GM23248 (cell line): Measurements from ENCODE around the gene PIRT. TPM values are rescaled to one million over a fixed set of nuclear protein-coding genes. Genes with fewer than 3 reads are reported as not detected.

Experiments
- DNase-seq: peaks from one replicate; pipeline ENCODE4 v3.0.0-alpha.2; 2015
- H2AFZ ChIP-seq: fragments of 200-600 bp; sonication (generic); 2 replicates; pipeline ENCODE4 v1.6.1; 2016; ENCODE audit warnings: antibody characterized with exemption
- H3F3A ChIP-seq: fragments of 200-600 bp; sonication (generic); 2 replicates; pipeline ENCODE4 v1.6.1; 2016; ENCODE audit warnings: mild to moderate bottlenecking, antibody characterized with exemption, mixed run types; ENCODE audit not compliant: insufficient read depth
- H3K27ac ChIP-seq: fragments of 200-600 bp; sonication (generic); 2 replicates; pipeline ENCODE4 v1.5.1; 2016; ENCODE audit warnings: mild to moderate bottlenecking
- H3K27me3 ChIP-seq: fragments of 200-600 bp; sonication (generic); replicated peaks from 2 replicates; pipeline ENCODE4 v1.6.1; 2016; ENCODE audit warnings: mild to moderate bottlenecking; ENCODE audit not compliant: insufficient read depth
- H3K36me3 ChIP-seq: fragments of 200-600 bp; sonication (generic); 2 replicates; pipeline ENCODE4 v1.6.1; 2016; ENCODE audit warnings: low read depth, mild to moderate bottlenecking
- H3K4me1 ChIP-seq: fragments of 200-600 bp; sonication (generic); 2 replicates; pipeline ENCODE4 v1.6.1; 2016; ENCODE audit warnings: mild to moderate bottlenecking; ENCODE audit not compliant: insufficient read depth
- H3K4me2 ChIP-seq: fragments of 200-600 bp; sonication (generic); one replicate; pipeline ENCODE4 v1.6.1; 2016; ENCODE audit warnings: mild to moderate bottlenecking; ENCODE audit not compliant: unreplicated experiment
- H3K4me3 ChIP-seq: fragments of 200-600 bp; sonication (generic); 2 replicates; pipeline ENCODE4 v1.5.1; 2016; ENCODE audit warnings: mild to moderate bottlenecking
- H3K79me2 ChIP-seq: fragments of 200-600 bp; sonication (generic); 2 replicates; pipeline ENCODE4 v1.6.1; 2016; ENCODE audit warnings: mild to moderate bottlenecking; ENCODE audit not compliant: insufficient read depth
- H3K9ac ChIP-seq: fragments of 200-600 bp; sonication (generic); 2 replicates; pipeline ENCODE4 v1.6.1; 2016; ENCODE audit warnings: mild to moderate bottlenecking
- H3K9me2 ChIP-seq: fragments of 200-600 bp; sonication (generic); 2 replicates; pipeline ENCODE4 v1.6.1; 2016; ENCODE audit warnings: mixed run types, mild to moderate bottlenecking, moderate library complexity; ENCODE audit not compliant: insufficient read depth
- H3K9me3 ChIP-seq: fragments of 200-600 bp; sonication (generic); one replicate; pipeline ENCODE4 v1.6.1; 2017; ENCODE audit warnings: low read depth
- H4K20me1 ChIP-seq: fragments of 200-600 bp; sonication (generic); 2 replicates; pipeline ENCODE4 v1.6.0; 2016; ENCODE audit not compliant: insufficient read depth
- EZH2 ChIP-seq: fragments of 200-600 bp; sonication (generic); IDR thresholded peaks from 2 replicates; pipeline ENCODE4 v1.6.1; 2018; ENCODE audit warnings: antibody characterized with exemption, mild to moderate bottlenecking; ENCODE audit not compliant: insufficient read depth, poor library complexity, severe bottlenecking
- EZH2phosphoT487 ChIP-seq: fragments of 200-600 bp; sonication (generic); IDR thresholded peaks from 2 replicates; pipeline ENCODE4 v1.6.1; 2018; ENCODE audit warnings: antibody characterized with exemption, moderate library complexity, mild to moderate bottlenecking, low read depth; ENCODE audit not compliant: insufficient read depth
- WGBS, 2 experiments: methylation state at CpG; one replicate each; pipeline ENCODE4 v1.1.6; 2015 to 2017; ENCODE audit warnings: low lambda C conversion rate in 2 of 2, low coverage in 1 of 2; ENCODE audit errors: missing lambda C conversion rate in 2 of 2; 5-methylcytosine and 5-hydroxymethylcytosine counted together
- in situ Hi-C: fragments of 300-500 bp; cut with MboI; formaldehyde crosslinking; loops from 2 replicates; pipeline ENCODE4 v1.15.0; 2020
- polyA plus RNA-seq: library from polyadenylated mRNA; unstranded; fragments of >200 nt; fragmentation: Nextera tagmentation; extraction: Ambion mirVana; gene quantifications from 2 replicates; pipeline ENCODE4 v1.2.1, GENCODE V29; 2016
- total RNA-seq: library from RNA; depleted of rRNA; stranded (reverse); fragments of >200 nt; shearing (Covaris generic); gene quantifications from 2 replicates; pipeline ENCODE4 v1.2.3, GENCODE V29; 2014

Gene PIRT
- total and polyA plus RNA-seq, 2 experiments from 2014 or later = not detected

GRCh38 chr17:10798332-10798749 is 39.5 kb downstream of the PIRT start:
- Histone ChIP-seq H3K4me1 (no peaks in the 10 kb centered on the region), H3K9me3 (no peaks in the 10 kb centered on the region), H2AFZ (no peak overlapping the region), H3K27me3 (no peaks in the 10 kb centered on the region), H3K36me3 (no peaks in the 10 kb centered on the region), H3K27ac (no peak overlapping the region), H3K4me3 (no peak overlapping the region), H3K9me2 (no peaks in the 10 kb centered on the region), H3K9ac (no peak overlapping the region), H4K20me1 (no peaks in the 10 kb centered on the region), H3F3A (no peaks in the 10 kb centered on the region), H3K79me2 (no peaks in the 10 kb centered on the region), H3K4me2 (no peak overlapping the region)
- in situ Hi-C loops = no loop called here
- TF ChIP-seq EZH2 = no peak
- TF ChIP-seq EZH2phosphoT487 = no peak
- DNase-seq = no peak
- 3 to 12% methylated on average over 3 of the region's 3 CpGs for WGBS, 2 experiments

- H3K79me2 ChIP-seq = no peaks in the 10 kb centered on the region
These were observed 40.2 kb downstream of the PIRT start for GRCh38 chr17:10797476-10798328.

GRCh38 chr17:10793816-10794215 is 44.1 kb downstream of the PIRT start:
- Histone ChIP-seq H3K27ac (no peak overlapping the region), H4K20me1 (no peaks in the 10 kb centered on the region), H3F3A (no peaks in the 10 kb centered on the region), H3K27me3 (no peaks in the 10 kb centered on the region), H3K4me2 (no peak overlapping the region), H2AFZ (no peak overlapping the region), H3K9me3 (no peaks in the 10 kb centered on the region), H3K79me2 (no peaks in the 10 kb centered on the region), H3K4me3 (no peak overlapping the region), H3K9ac (no peak overlapping the region), H3K4me1 (no peaks in the 10 kb centered on the region), H3K36me3 (no peaks in the 10 kb centered on the region), H3K9me2 (no peaks in the 10 kb centered on the region)
- DNase-seq = no peak
- in situ Hi-C loops = no loop called here
- TF ChIP-seq EZH2phosphoT487 (no peak), EZH2 (no peak)
- 37 to 46% methylated on average over 4 of the region's 4 CpGs for WGBS, 2 experiments

More at GRCh38 chr17:10797476-10798328, 40.2 kb downstream of the PIRT start:
- in situ Hi-C loops = no loop called here
- Histone ChIP-seq H3F3A (no peaks in the 10 kb centered on the region), H3K4me2 (no peak overlapping the region), H3K27ac (no peak overlapping the region), H4K20me1 (no peaks in the 10 kb centered on the region), H3K36me3 (no peaks in the 10 kb centered on the region), H3K9ac (no peak overlapping the region), H2AFZ (no peak overlapping the region), H3K27me3 (no peaks in the 10 kb centered on the region), H3K9me2 (no peaks in the 10 kb centered on the region), H3K9me3 (no peaks in the 10 kb centered on the region), H3K4me3 (no peak overlapping the region), H3K4me1 (no peaks in the 10 kb centered on the region)
- WGBS, 2 experiments = 33 to 40% methylated on average over 11 of the region's 11 CpGs
- DNase-seq = no peak
- TF ChIP-seq EZH2 (no peak), EZH2phosphoT487 (no peak)

- WGBS, 2 experiments = 66 to 71% methylated on average over 7 of the region's 7 CpGs
- no peak for DNase-seq
- H4K20me1 ChIP-seq = no peaks in the 10 kb centered on the region
- H3K9me2 ChIP-seq = no peaks in the 10 kb centered on the region
- H3K9ac ChIP-seq = no peak overlapping the region
- TF ChIP-seq EZH2phosphoT487 = no peak
- H3K9me3 ChIP-seq = no peaks in the 10 kb centered on the region
- H3K4me1 ChIP-seq = no peaks in the 10 kb centered on the region
- no peaks in the 10 kb centered on the region for H3K79me2 ChIP-seq
- H3K4me3 ChIP-seq = no peak overlapping the region
- no peaks in the 10 kb centered on the region for H3F3A ChIP-seq
- no peaks in the 10 kb centered on the region for H3K27me3 ChIP-seq
- no peaks in the 10 kb centered on the region for H3K36me3 ChIP-seq
- in situ Hi-C loops = no loop called here
- H3K27ac ChIP-seq = no peak overlapping the region
- no peak overlapping the region for H2AFZ ChIP-seq
- H3K4me2 ChIP-seq = no peak overlapping the region
These were observed 44.6 kb downstream of the PIRT start for GRCh38 chr17:10793256-10793655.
